Measurements from ENCODE around the gene PXMP4. TPM values are rescaled to one million over a fixed set of nuclear protein-coding genes. Genes with fewer than 3 reads are reported as not detected.
A peak's percentile ranks its signal among the peaks of the same experiment; 100 is the strongest.

Gene PXMP4
- polyA plus RNA-seq, 1 experiment: 11.2 TPM

DNA sequence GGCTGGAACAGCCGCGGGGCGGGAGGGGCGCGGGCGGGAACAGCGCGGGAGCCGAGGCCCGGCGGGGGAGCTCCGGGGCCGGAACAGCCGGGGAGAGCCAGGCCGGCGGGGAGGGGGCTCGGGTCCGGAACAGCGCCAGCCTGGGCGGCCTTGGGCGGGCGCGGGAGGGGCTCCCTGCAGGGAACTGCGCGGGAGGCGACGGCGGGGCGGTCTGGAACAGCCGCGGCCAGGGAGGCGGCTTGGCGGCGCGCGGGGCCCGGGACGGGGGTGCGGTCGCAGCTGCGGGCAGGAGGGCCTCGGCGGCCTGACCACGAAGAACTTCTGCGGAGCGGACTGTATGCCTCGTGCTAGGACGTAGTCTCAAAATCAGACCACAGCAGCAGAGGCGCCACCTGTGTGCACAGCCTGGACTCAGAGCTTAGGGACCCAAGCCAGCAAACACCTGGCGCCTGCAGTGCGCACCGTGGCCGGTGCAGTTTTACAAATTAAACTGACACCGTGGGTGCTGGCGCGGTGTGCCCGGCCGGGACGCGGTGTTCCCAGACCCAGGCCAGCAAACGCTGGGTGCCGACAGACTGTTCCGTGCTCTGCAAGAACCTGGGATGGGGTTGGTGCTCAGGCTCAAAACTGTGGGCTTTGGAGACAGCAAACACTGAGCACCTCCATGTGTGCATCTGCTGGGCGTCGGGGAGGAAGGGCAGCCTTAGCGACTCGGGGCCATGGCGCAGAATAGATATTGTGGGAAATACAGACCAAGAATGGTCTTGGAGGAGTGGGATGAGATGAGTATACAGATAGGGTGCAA lies 12.3 kb upstream of the PXMP4 start:
- Histone ChIP-seq H3K36me3 (ENCODE audit: control insufficient read depth, insufficient read depth, low read length) (no peaks in the 10 kb centered on the region; the same call in 1 of the 2 replicates), H3K27me3 (ENCODE audit: control insufficient read depth, insufficient read depth, low read length) (no peaks in the 10 kb centered on the region), H3K4me3 (ENCODE audit: low read depth, low read length) (peak overlapping the region; percentile 51)
- POLR2A ChIA-PET: interaction anchor here (0.6 kb wide), 3 partner anchors 11 to 299 kb away, joined by 3 to 15 read pairs (median 11); no protein-coding TSS in a partner anchor
- no peak for DNase-seq (ENCODE audit: low read depth)
- CTCF ChIA-PET: interaction anchor here (0.5 to 1.4 kb wide), 7 partner anchors 12 to 345 kb away, joined by 3 to 4 read pairs (median 3); partner anchors contain the start of gene PXMP4
- TF ChIP-seq, protein P1, sequence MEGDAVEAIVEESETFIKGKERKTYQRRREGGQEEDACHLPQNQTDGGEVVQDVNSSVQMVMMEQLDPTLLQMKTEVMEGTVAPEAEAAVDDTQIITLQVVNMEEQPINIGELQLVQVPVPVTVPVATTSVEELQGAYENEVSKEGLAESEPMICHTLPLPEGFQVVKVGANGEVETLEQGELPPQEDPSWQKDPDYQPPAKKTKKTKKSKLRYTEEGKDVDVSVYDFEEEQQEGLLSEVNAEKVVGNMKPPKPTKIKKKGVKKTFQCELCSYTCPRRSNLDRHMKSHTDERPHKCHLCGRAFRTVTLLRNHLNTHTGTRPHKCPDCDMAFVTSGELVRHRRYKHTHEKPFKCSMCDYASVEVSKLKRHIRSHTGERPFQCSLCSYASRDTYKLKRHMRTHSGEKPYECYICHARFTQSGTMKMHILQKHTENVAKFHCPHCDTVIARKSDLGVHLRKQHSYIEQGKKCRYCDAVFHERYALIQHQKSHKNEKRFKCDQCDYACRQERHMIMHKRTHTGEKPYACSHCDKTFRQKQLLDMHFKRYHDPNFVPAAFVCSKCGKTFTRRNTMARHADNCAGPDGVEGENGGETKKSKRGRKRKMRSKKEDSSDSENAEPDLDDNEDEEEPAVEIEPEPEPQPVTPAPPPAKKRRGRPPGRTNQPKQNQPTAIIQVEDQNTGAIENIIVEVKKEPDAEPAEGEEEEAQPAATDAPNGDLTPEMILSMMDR (IDR thresholded peaks at IDR 0.05; ENCODE audit: insufficient read depth, low read depth, low read length): no peak

DNA sequence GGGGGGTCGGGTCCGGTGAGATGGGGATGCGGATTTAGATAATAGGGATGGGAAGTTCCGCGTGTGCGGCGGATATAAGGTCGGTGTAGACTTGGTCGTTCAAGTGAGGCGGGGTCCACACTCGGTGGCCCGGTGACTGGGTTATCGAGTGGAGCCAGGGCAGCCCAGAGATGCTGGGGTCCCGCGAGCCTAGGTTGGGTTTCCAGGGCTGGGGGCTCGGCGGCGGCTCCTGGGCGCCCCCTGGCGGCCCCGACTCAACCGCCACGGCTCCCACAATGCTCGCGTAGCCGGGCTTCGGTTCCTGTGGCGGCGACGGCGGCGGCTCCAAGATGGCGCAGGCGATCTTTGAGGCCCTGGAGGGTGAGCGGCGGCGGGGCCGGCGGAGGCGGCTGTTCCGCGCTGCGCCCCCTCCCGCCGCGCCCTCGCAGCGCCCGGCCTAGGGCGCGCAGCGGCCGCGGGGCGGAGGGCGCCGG lies 11.6 kb upstream of the PXMP4 start, which contains the start of gene ZNF341:
ZNF341 (plus strand) TSS at position 304 of the 473 bp plus-strand sequence; CDS start at position 330, 26 bp downstream.
- CTCF ChIA-PET: interaction anchor here (0.6 to 1.4 kb wide), 7 partner anchors 8 to 937 kb away, joined by 3 to 4 read pairs (median 3); partner anchors contain the start of gene PXMP4
- Histone ChIP-seq H3K36me3 (ENCODE audit: control insufficient read depth, insufficient read depth, low read length) (no peaks in the 10 kb centered on the region; the same call in 1 of the 2 replicates), H3K27me3 (ENCODE audit: control insufficient read depth, insufficient read depth, low read length) (no peaks in the 10 kb centered on the region), H3K4me3 (ENCODE audit: low read depth, low read length) (peak within 1 kb of the TSS; percentile 55)
- POLR2A ChIA-PET: interaction anchor here (0.6 kb wide), 1 partner anchor 15 kb away, joined by 3 read pairs; no protein-coding TSS in a partner anchor
- TF ChIP-seq, protein P1 (IDR thresholded peaks at IDR 0.05; ENCODE audit: insufficient read depth, low read depth, low read length): peak; percentile 77
- peak; percentile 9 for DNase-seq (ENCODE audit: low read depth)

DNA sequence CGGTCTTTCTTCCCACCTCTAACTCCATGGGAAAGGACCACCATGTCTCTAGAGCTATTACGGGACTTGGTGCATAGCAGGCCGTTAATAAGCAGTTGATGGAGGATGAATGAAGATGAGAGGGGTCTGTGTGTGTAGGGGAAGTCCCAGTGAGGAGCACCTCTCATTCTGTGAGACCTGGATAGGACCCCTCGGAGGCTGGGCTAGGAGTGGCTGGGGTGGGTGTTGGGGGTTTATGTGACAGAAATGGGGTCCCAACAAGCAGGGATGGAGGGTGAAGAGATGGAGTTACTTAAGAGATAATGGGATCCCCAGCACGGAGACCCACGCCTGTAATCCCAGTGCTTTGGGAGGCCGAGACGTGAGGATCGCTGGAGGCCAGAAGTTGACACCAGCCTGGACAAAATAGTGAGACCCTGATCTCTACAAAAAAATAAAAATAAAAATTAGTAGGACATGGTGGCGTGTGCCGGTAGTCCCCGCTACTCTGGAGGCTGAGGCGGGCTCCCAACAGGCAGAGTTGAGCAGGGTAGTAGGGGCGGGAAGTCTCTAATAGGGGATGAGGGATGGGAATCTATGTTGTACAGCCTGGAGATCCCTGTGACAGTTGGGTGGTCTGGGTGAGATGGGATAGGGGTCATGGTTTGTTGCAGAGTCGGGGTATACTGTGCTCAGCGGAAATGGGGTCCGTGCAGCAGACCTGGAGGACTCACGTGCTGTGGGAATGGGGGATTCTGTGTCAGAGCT lies 11.0 kb upstream of the PXMP4 start:
- CTCF ChIA-PET: interaction anchor here (0.6 to 1.2 kb wide), 3 partner anchors 8 to 936 kb away, joined by 3 to 4 read pairs (median 4); partner anchors contain the start of gene PXMP4
- Histone ChIP-seq H3K36me3 (ENCODE audit: control insufficient read depth, insufficient read depth, low read length) (no peaks in the 10 kb centered on the region; the same call in 1 of the 2 replicates), H3K27me3 (ENCODE audit: control insufficient read depth, insufficient read depth, low read length) (no peaks in the 10 kb centered on the region), H3K4me3 (ENCODE audit: low read depth, low read length) (peak overlapping the region; percentile 55)
- TF ChIP-seq, protein P1 (IDR thresholded peaks at IDR 0.05; ENCODE audit: insufficient read depth, low read depth, low read length): no peak
- POLR2A ChIA-PET: no interaction called here
- DNase-seq (ENCODE audit: low read depth): no peak

DNA sequence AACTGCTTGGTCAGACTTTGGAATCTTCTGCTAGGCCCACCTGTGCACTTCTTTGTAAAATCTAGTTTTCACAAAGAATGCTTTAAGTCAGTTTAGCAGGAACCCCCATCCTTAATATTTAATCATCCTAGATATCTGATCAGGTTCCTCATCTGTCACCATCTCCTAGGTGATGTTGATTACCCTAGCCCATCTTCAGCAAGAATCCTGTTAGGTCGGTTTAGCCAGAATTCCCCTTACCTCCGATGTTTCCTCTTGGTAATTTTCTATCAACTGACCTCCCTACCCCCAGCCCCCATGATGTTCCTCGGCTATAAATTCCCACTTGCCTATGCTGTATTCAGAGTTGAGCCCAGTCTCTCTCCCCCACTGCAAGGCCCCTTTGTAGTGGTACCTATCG lies 9.0 kb upstream of the PXMP4 start:
- TF ChIP-seq, protein P1 (IDR thresholded peaks at IDR 0.05; ENCODE audit: insufficient read depth, low read depth, low read length): no peak
- no peaks in the 10 kb centered on the region for H3K27me3 ChIP-seq (ENCODE audit: control insufficient read depth, insufficient read depth, low read length)
- H3K36me3 ChIP-seq (ENCODE audit: control insufficient read depth, insufficient read depth, low read length): no peaks in the 10 kb centered on the region
- POLR2A ChIA-PET: no interaction called here
- H3K4me3 ChIP-seq (ENCODE audit: low read depth, low read length): no peak overlapping the region
- CTCF ChIA-PET: interaction anchor here (0.8 kb wide), 1 partner anchor 284 kb away, joined by 3 read pairs; no protein-coding TSS in a partner anchor
- DNase-seq (ENCODE audit: low read depth): no peak
